ENCODE measurements around the gene ANKS1A.

The ANKS1A gene

GRCh38 chr6:35044145-35044745 lies 155.2 kb downstream of the ANKS1A start:
- Histone ChIP-seq H4K8ac (ENCODE audit: low read depth, low read length) (no peak overlapping the region), H3K79me2 (ENCODE audit: control insufficient read depth, insufficient read depth, low read length, poor library complexity) (peaks cover 3% of the 10 kb centered on the region), H2BK12ac (ENCODE audit: low read length) (no peak overlapping the region), H3K27ac (ENCODE audit: low read depth, low read length) (no peak overlapping the region), H4K91ac (ENCODE audit: low read depth, low read length) (no peak overlapping the region), H4K12ac (ENCODE audit: low read depth, low read length) (no peak overlapping the region), H3K23ac (ENCODE audit: low read length) (no peak overlapping the region), H2BK5ac (ENCODE audit: low read depth, low read length, poor library complexity) (no peak overlapping the region), H3K9me3 (ENCODE audit: insufficient read depth, low read depth, low read length) (peaks cover 3% of the 10 kb centered on the region), H3K4me3 (ENCODE audit: low read depth, low read length) (no peak overlapping the region), H2BK120ac (ENCODE audit: insufficient read depth, low read length, poor library complexity) (no peak overlapping the region), H3K27me3 (ENCODE audit: insufficient read depth, low read length) (no peaks in the 10 kb centered on the region), H3K4me2 (ENCODE audit: low read length) (no peak overlapping the region), H3K18ac (ENCODE audit: low read length) (peak overlapping the region; percentile 41), H3K4ac (ENCODE audit: low read depth, low read length) (peak overlapping the region; percentile 39), H3K14ac (ENCODE audit: low read length) (no peak overlapping the region), H3K4me1 (ENCODE audit: control insufficient read depth in 1 of 2, insufficient read depth in 2 of 2, low read length in 2 of 2) (peaks cover 23 to 34% of the 10 kb centered on the region in 2 experiments), H3K9ac (ENCODE audit: low read length) (peak overlapping the region; percentile 16), H2AK5ac (ENCODE audit: low read length) (no peak overlapping the region), H2AFZ (ENCODE audit: insufficient read depth, low read length, poor library complexity) (no peak overlapping the region), H3K79me1 (ENCODE audit: low read length) (peaks cover 5% of the 10 kb centered on the region), H3K36me3 (ENCODE audit: control insufficient read depth in 1 of 2, insufficient read depth in 2 of 2, low read length in 2 of 2) (peaks cover 42 to 70% of the 10 kb centered on the region in 2 experiments)
- no CpG with 5 or more reads among the region's 16 CpGs for WGBS (ENCODE audit: extremely low coverage, insufficient coverage, insufficient read length)
- no peak for DNase-seq

- Histone ChIP-seq H3K9me3 (ENCODE audit: insufficient read depth, low read depth, low read length) (peaks cover 3% of the 10 kb centered on the region), H3K79me2 (ENCODE audit: control insufficient read depth, insufficient read depth, low read length, poor library complexity) (peaks cover 3% of the 10 kb centered on the region), H4K91ac (ENCODE audit: low read depth, low read length) (no peak overlapping the region), H2BK120ac (ENCODE audit: insufficient read depth, low read length, poor library complexity) (no peak overlapping the region), H3K23ac (ENCODE audit: low read length) (no peak overlapping the region), H3K27ac (ENCODE audit: low read depth, low read length) (no peak overlapping the region), H2AFZ (ENCODE audit: insufficient read depth, low read length, poor library complexity) (no peak overlapping the region), H3K4me2 (ENCODE audit: low read length) (no peak overlapping the region), H2AK5ac (ENCODE audit: low read length) (no peak overlapping the region), H2BK5ac (ENCODE audit: low read depth, low read length, poor library complexity) (no peak overlapping the region), H3K36me3 (ENCODE audit: control insufficient read depth in 1 of 2, insufficient read depth in 2 of 2, low read length in 2 of 2) (peaks cover 44 to 71% of the 10 kb centered on the region in 2 experiments), H3K4me3 (ENCODE audit: low read depth, low read length) (no peak overlapping the region), H4K8ac (ENCODE audit: low read depth, low read length) (no peak overlapping the region), H3K18ac (ENCODE audit: low read length) (no peak overlapping the region), H4K12ac (ENCODE audit: low read depth, low read length) (no peak overlapping the region), H2BK12ac (ENCODE audit: low read length) (no peak overlapping the region), H3K4ac (ENCODE audit: low read depth, low read length) (peak overlapping the region; percentile 16), H3K9ac (ENCODE audit: low read length) (no peak overlapping the region), H3K14ac (ENCODE audit: low read length) (no peak overlapping the region), H3K79me1 (ENCODE audit: low read length) (peaks cover 5% of the 10 kb centered on the region), H3K4me1 (ENCODE audit: control insufficient read depth in 1 of 2, insufficient read depth in 2 of 2, low read length in 2 of 2) (peaks cover 23 to 34% of the 10 kb centered on the region in 2 experiments), H3K27me3 (ENCODE audit: insufficient read depth, low read length) (no peaks in the 10 kb centered on the region)
- DNase-seq = peak in 1 of 2 donors; percentile 9
- no CpG with 5 or more reads among the region's 3 CpGs for WGBS (ENCODE audit: extremely low coverage, insufficient coverage, insufficient read length)
These were observed 155.8 kb downstream of the ANKS1A start for GRCh38 chr6:35044761-35045421.

- Histone ChIP-seq H3K9me3 (ENCODE audit: insufficient read depth, low read depth, low read length) (peaks cover 3% of the 10 kb centered on the region), H3K4me2 (ENCODE audit: low read length) (no peak overlapping the region), H4K91ac (ENCODE audit: low read depth, low read length) (no peak overlapping the region), H2AFZ (ENCODE audit: insufficient read depth, low read length, poor library complexity) (no peak overlapping the region), H4K12ac (ENCODE audit: low read depth, low read length) (no peak overlapping the region), H3K4me3 (ENCODE audit: low read depth, low read length) (no peak overlapping the region), H3K4ac (ENCODE audit: low read depth, low read length) (no peak overlapping the region), H4K8ac (ENCODE audit: low read depth, low read length) (no peak overlapping the region), H2BK12ac (ENCODE audit: low read length) (no peak overlapping the region), H3K9ac (ENCODE audit: low read length) (no peak overlapping the region), H2BK5ac (ENCODE audit: low read depth, low read length, poor library complexity) (no peak overlapping the region), H3K27me3 (ENCODE audit: insufficient read depth, low read length) (no peaks in the 10 kb centered on the region), H3K79me2 (ENCODE audit: control insufficient read depth, insufficient read depth, low read length, poor library complexity) (peaks cover 3% of the 10 kb centered on the region), H2AK5ac (ENCODE audit: low read length) (no peak overlapping the region), H3K18ac (ENCODE audit: low read length) (no peak overlapping the region), H3K36me3 (ENCODE audit: control insufficient read depth in 1 of 2, insufficient read depth in 2 of 2, low read length in 2 of 2) (peaks cover 47 to 71% of the 10 kb centered on the region in 2 experiments), H3K14ac (ENCODE audit: low read length) (no peak overlapping the region), H3K79me1 (ENCODE audit: low read length) (peaks cover 7% of the 10 kb centered on the region), H3K4me1 (ENCODE audit: control insufficient read depth in 1 of 2, insufficient read depth in 2 of 2, low read length in 2 of 2) (peaks cover 23 to 36% of the 10 kb centered on the region in 2 experiments), H3K23ac (ENCODE audit: low read length) (no peak overlapping the region), H3K27ac (ENCODE audit: low read depth, low read length) (no peak overlapping the region), H2BK120ac (ENCODE audit: insufficient read depth, low read length, poor library complexity) (no peak overlapping the region)
- no CpG with 5 or more reads among the region's 3 CpGs for WGBS (ENCODE audit: extremely low coverage, insufficient coverage, insufficient read length)
- DNase-seq = no peak
These were observed 157.0 kb downstream of the ANKS1A start for GRCh38 chr6:35046103-35046502.

GRCh38 chr6:35046862-35047261 lies 157.8 kb downstream of the ANKS1A start:
- Histone ChIP-seq H2BK12ac (ENCODE audit: low read length) (no peak overlapping the region), H3K27ac (ENCODE audit: low read depth, low read length) (peak overlapping the region; percentile 52), H3K79me1 (ENCODE audit: low read length) (peaks cover 7% of the 10 kb centered on the region), H2BK5ac (ENCODE audit: low read depth, low read length, poor library complexity) (no peak overlapping the region), H2AFZ (ENCODE audit: insufficient read depth, low read length, poor library complexity) (no peak overlapping the region), H3K36me3 (ENCODE audit: control insufficient read depth in 1 of 2, insufficient read depth in 2 of 2, low read length in 2 of 2) (peaks cover 48 to 71% of the 10 kb centered on the region in 2 experiments), H3K18ac (ENCODE audit: low read length) (no peak overlapping the region), H3K9me3 (ENCODE audit: insufficient read depth, low read depth, low read length) (peaks cover 3% of the 10 kb centered on the region), H4K12ac (ENCODE audit: low read depth, low read length) (no peak overlapping the region), H3K4ac (ENCODE audit: low read depth, low read length) (no peak overlapping the region), H3K4me3 (ENCODE audit: low read depth, low read length) (no peak overlapping the region), H3K14ac (ENCODE audit: low read length) (no peak overlapping the region), H3K4me2 (ENCODE audit: low read length) (no peak overlapping the region), H4K8ac (ENCODE audit: low read depth, low read length) (no peak overlapping the region), H3K27me3 (ENCODE audit: insufficient read depth, low read length) (no peaks in the 10 kb centered on the region), H3K4me1 (ENCODE audit: control insufficient read depth in 1 of 2, insufficient read depth in 2 of 2, low read length in 2 of 2) (peaks cover 23 to 36% of the 10 kb centered on the region in 2 experiments), H2AK5ac (ENCODE audit: low read length) (no peak overlapping the region), H3K79me2 (ENCODE audit: control insufficient read depth, insufficient read depth, low read length, poor library complexity) (peaks cover 3% of the 10 kb centered on the region), H2BK120ac (ENCODE audit: insufficient read depth, low read length, poor library complexity) (no peak overlapping the region), H3K9ac (ENCODE audit: low read length) (no peak overlapping the region), H4K91ac (ENCODE audit: low read depth, low read length) (no peak overlapping the region), H3K23ac (ENCODE audit: low read length) (no peak overlapping the region)
- no peak for DNase-seq
- WGBS (ENCODE audit: extremely low coverage, insufficient coverage, insufficient read length) = no CpG with 5 or more reads among the region's 1 CpG

Measured in trophoblast cell (in vitro differentiated cells and primary cell).